GM12878 (cell line): Measurements from ENCODE around the gene LRP1B. TPM values are rescaled to one million over a fixed set of nuclear protein-coding genes. Genes with fewer than 3 reads are reported as not detected.

ENCODE experiments used
- ATAC-seq: fragments of 200-7000 bp; cut with Tn5 transposase; 3 replicates; pipeline ENCODE4 v1.9.1; 2020; ENCODE audit warnings: mild to moderate bottlenecking, moderate library complexity
- BruUV-seq: library from RNA; stranded (reverse); fragments of 400-500 nt; replicated peaks from 2 replicates; lab custom pipeline; 2021; lab: Mats Ljungman, UMichigan
- CTCF ChIA-PET: fragments of 300-600 bp; sonication (Branson Sonifier 250); formaldehyde crosslinking; extraction: SDS; loops from one replicate; lab custom pipeline; 2021; ENCODE audit warnings: inconsistent platforms; lab: Yijun Ruan, JAX
- POLR2A ChIA-PET: fragments of 350-600 bp; formaldehyde crosslinking; extraction: SDS; loops from one replicate; lab custom pipeline; 2021; ENCODE audit warnings: inconsistent platforms; lab: Charles Lee
- RAD21 ChIA-PET: fragments of 300-600 bp; sonication (Branson Sonifier 250); formaldehyde crosslinking; loops from one replicate; lab custom pipeline; 2023; ENCODE audit warnings: antibody characterized with exemption; ENCODE audit not compliant: unreplicated experiment; lab: Charles Lee
- SMC1A ChIA-PET: fragments of 300-600 bp; sonication (Branson Sonifier 250); formaldehyde crosslinking; loops from one replicate; lab custom pipeline; 2023; ENCODE audit not compliant: unreplicated experiment, uncharacterized antibody; lab: Charles Lee
- DNase-seq: peaks from one replicate; pipeline ENCODE4 v3.0.0-alpha.2; 2011; ENCODE audit warnings: low read depth, low spot score
- FAIRE-seq: peaks from 3 replicates; lab custom pipeline; 2011; peaks lifted over from hg19 to GRCh38; lab: Jason Lieb, UNC
- H2AFZ ChIP-seq: 2 replicates; pipeline ENCODE4 v1.6.0; 2011; ENCODE audit warnings: low read depth, low read length, control low read depth; ENCODE audit not compliant: control insufficient read depth
- H3K27ac ChIP-seq: 2 replicates; pipeline ENCODE4 v1.5.1; 2011; ENCODE audit warnings: control low read depth; ENCODE audit not compliant: control insufficient read depth, insufficient read depth
- H3K27me3 ChIP-seq, 2 experiments: replicated peaks in 1 of 2; 2 replicates each; pipeline versions ENCODE4 v1.6.0 to v1.6.1; 2011; ENCODE audit warnings: low read length in 1 of 2; ENCODE audit not compliant: control insufficient read depth in 2 of 2, insufficient read depth in 2 of 2
- H3K36me3 ChIP-seq, 2 experiments: 2 replicates each; pipeline ENCODE4 v1.5.1; 2011; ENCODE audit warnings: low read length in 1 of 2; ENCODE audit not compliant: control insufficient read depth in 2 of 2, insufficient read depth in 2 of 2
- H3K4me1 ChIP-seq: 2 replicates; pipeline ENCODE4 v1.6.1; 2011; ENCODE audit warnings: mild to moderate bottlenecking, low read length, moderate library complexity, mixed read lengths; ENCODE audit not compliant: control insufficient read depth, insufficient read depth
- H3K4me2 ChIP-seq: 2 replicates; pipeline ENCODE4 v1.6.0; 2011; ENCODE audit warnings: control low read depth; ENCODE audit not compliant: control insufficient read depth, insufficient read depth
- H3K4me3 ChIP-seq: fragments of 200-600 bp; sonication (generic); 2 replicates; pipeline ENCODE4 v1.5.1; 2016
- H3K79me2 ChIP-seq: 2 replicates; pipeline ENCODE4 v1.6.0; 2011; ENCODE audit warnings: low read length; ENCODE audit not compliant: control insufficient read depth, insufficient read depth
- H3K9ac ChIP-seq: 2 replicates; pipeline ENCODE4 v1.8.0; 2011; ENCODE audit warnings: low read length, control low read depth, mixed read lengths; ENCODE audit not compliant: control insufficient read depth, insufficient read depth
- H3K9me3 ChIP-seq: replicated peaks from 3 replicates; pipeline ENCODE4 v1.5.1; 2011; ENCODE audit warnings: mild to moderate bottlenecking, low read length; ENCODE audit not compliant: control insufficient read depth, insufficient read depth
- H4K20me1 ChIP-seq: 2 replicates; pipeline ENCODE4 v1.6.0; 2011; ENCODE audit not compliant: control insufficient read depth, insufficient read depth
- CEBPB ChIP-seq, 2 experiments: fragments of 150-350 bp in 1 of 2; IDR thresholded peaks; 2 replicates each; pipeline ENCODE4 v1.6.1; 2012 to 2014; ENCODE audit warnings: low read depth in 2 of 2, low read length in 2 of 2, borderline replicate concordance in 1 of 2, inconsistent platforms in 1 of 2
- CUX1 ChIP-seq: IDR thresholded peaks from 2 replicates; pipeline ENCODE4 v1.6.1; 2012; ENCODE audit warnings: improper control_type of control experiment, low read depth, low read length; ENCODE audit not compliant: insufficient replicate concordance
- JUNB ChIP-seq: IDR thresholded peaks from 2 replicates; pipeline ENCODE4 v1.6.1; 2016; ENCODE audit warnings: antibody characterized with exemption, mild to moderate bottlenecking
- NR2C1 ChIP-seq: fragments of 450-650 bp; IDR thresholded peaks from 2 replicates; pipeline ENCODE4 v1.6.1; 2017; ENCODE audit warnings: antibody characterized with exemption, mild to moderate bottlenecking, moderate library complexity
- ZNF384 ChIP-seq: IDR thresholded peaks from 2 replicates; pipeline ENCODE4 v1.6.1; 2012; ENCODE audit warnings: low read depth, mild to moderate bottlenecking, low read length, improper control_type of control experiment, borderline replicate concordance
- WGBS: methylation state at CpG from one replicate; pipeline ENCODE4 v1.1.6; 2016; ENCODE audit warnings: low lambda C conversion rate; ENCODE audit not compliant: insufficient replicate concordance, insufficient coverage; ENCODE audit errors: missing lambda C conversion rate; 5-methylcytosine and 5-hydroxymethylcytosine counted together
- in situ Hi-C: fragments of 300-500 bp; cut with MboI; formaldehyde crosslinking; loops from 9 replicates; pipeline ENCODE4 v1.14.3; 2018; ENCODE audit warnings: mixed read lengths
- intact Hi-C: fragments of 100-400 bp; cut with micrococcal nuclease; formaldehyde crosslinking; loops from one replicate; pipeline ENCODE4 v1.14.2; 2022; ENCODE audit not compliant: unreplicated experiment
- polyA plus RNA-seq, 11 experiments: library from polyadenylated mRNA; depleted of rRNA in 4 of 11; unstranded in 6 of 11; stranded (reverse) in 5 of 11; fragments of >200 nt; fragmentation: Nextera tagmentation in 4 of 11; fragmentation: Illumina TruSeq in 1 of 11; extraction: Ambion mirVana in 4 of 11; extraction: Trizol in 1 of 11; gene quantifications; 1 replicate in 1 of 11; 2 replicates in 10 of 11; pipeline versions ENCODE4 v1.2.1 to v1.2.3, GENCODE V29; 2011 to 2016; ENCODE audit warnings: inconsistent platforms in 2 of 11, missing spikeins in 2 of 11, low read depth in 1 of 11
- total RNA-seq, 4 experiments: library from RNA; depleted of rRNA in 3 of 4; stranded (reverse); fragments of >200 nt in 3 of 4; fragmentation: Illumina TruSeq in 1 of 4; extraction: Trizol in 1 of 4; gene quantifications; 2 replicates each; pipeline versions ENCODE4 v1.2.1 to v1.2.3, GENCODE V29; 2013 to 2021

LRP1B gene
- total and polyA plus RNA-seq, 10 of the 15 experiments (the other 5 are each of a cell fraction or from before 2014, with no cell fraction given) = under 0.01 to 0.06 (median 0.03) TPM; not detected in 5

DNA sequence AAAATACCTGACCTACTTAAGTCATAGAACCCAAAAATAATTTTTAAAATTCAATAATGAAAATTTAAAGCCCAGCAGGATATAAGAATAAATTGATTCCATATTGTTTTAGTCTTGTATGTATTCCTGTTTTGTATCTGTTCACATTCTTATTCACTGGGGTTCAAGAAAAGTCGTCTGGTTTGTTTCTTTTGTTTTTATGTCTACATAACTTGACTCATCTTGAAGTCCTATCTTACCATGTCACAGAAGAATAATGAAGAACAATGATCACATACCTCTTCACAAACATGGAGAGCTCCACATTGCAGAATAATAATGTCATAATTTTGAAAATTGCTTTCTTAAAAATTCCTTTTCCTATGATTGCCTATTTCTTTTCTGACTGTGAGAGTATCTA is 43.4 kb upstream of the LRP1B start (continued):
- TF ChIP-seq ZNF384 (no peak), CUX1 (no peak), NR2C1 (no peak), JUNB (no peak)

DNA sequence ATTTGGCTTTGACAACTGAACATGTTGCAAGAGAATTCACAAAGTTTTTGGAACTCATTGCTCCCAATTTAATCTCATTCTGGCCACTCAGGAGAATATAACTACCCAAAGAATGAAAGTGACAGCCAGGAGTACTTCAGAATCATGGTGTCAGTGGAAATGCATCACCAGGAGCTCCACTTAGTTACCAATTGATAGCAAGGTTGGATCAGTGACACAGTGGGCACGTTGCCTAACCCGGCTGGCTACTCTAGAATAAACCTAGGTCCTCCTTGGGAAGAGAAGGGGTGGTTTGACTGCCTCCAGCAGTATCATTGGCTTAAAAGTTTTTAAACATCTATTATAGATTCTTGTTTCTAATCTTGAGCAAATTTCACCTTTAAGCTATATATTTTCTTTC is 40.0 kb upstream of the LRP1B start:
- ATAC-seq = no peak

More for the DNA sequence above, 40.0 kb upstream of the LRP1B start:
- Histone ChIP-seq H4K20me1 (no peaks in the 10 kb centered on the region), H3K4me3 (no peak overlapping the region), H3K4me2 (no peak overlapping the region), H3K27ac (no peak overlapping the region), H3K36me3 (no peaks in the 10 kb centered on the region), H3K9ac (no peak overlapping the region), H3K4me1 (no peaks in the 10 kb centered on the region), H3K27me3 (no peaks in the 10 kb centered on the region), H2AFZ (no peak overlapping the region), H3K79me2 (no peaks in the 10 kb centered on the region), H3K9me3 (no peaks in the 10 kb centered on the region)
- no TSS peak for BruUV-seq
- 0% methylated on average over 2 of the region's 2 CpGs for WGBS
- in situ Hi-C loops (no loop called here), intact Hi-C loops (no loop called here)
- ChIA-PET SMC1A (interaction anchor here (1.1 kb wide), 1 partner anchor 15 kb away, joined by 3 read pairs; no protein-coding TSS in a partner anchor), RAD21 (no interaction called here), POLR2A (no interaction called here), CTCF (no interaction called here)
- DNase-seq = no peak
- no peak for TF ChIP-seq CEBPB (IDR thresholded peaks at IDR 0.05; ENCODE audit: borderline replicate concordance in 1 of 2, low read depth in 2 of 2, low read length in 2 of 2)
- no peak for FAIRE-seq
